SK-N-SH (cell line): ENCODE results near the gene AKR7A2. TPM values are rescaled to one million over a fixed set of nuclear protein-coding genes. Genes with fewer than 3 reads are reported as not detected.
"Not testable (repeated sequence)": the region's sequence is repeated elsewhere in the genome, so short reads cannot be mapped to it uniquely, and the experiment has no call there.

Experiments
- CTCF ChIA-PET: fragments of 300-600, 350-600 bp; formaldehyde crosslinking; extraction: SDS; loops from one replicate; lab custom pipeline; 2021; lab: Yijun Ruan, JAX
- POLR2A ChIA-PET: fragments of 350-600 bp; sonication (Branson Sonifier 250); formaldehyde crosslinking; extraction: SDS; loops from one replicate; lab custom pipeline; 2020; ENCODE audit warnings: antibody characterized with exemption, inconsistent platforms; lab: Yijun Ruan, JAX
- DNase-seq: peaks from one replicate; pipeline ENCODE4 v3.0.0; 2012
- H2AFZ ChIP-seq: fragments of 200-600 bp; sonication (generic); 2 replicates; pipeline ENCODE4 v1.8.1; 2016; ENCODE audit warnings: antibody characterized with exemption, mild to moderate bottlenecking, low read depth
- H3F3A ChIP-seq: fragments of 200-600 bp; sonication (generic); replicated peaks from 2 replicates; pipeline ENCODE3; 2016; ENCODE audit warnings: antibody characterized with exemption, mild to moderate bottlenecking; ENCODE audit not compliant: insufficient read depth
- H3K27ac ChIP-seq, 2 experiments: fragments of 200-500 bp in 1 of 2; fragments of 200-600 bp in 1 of 2; sonication (Bioruptor generic) in 1 of 2; sonication (generic), shearing (Covaris generic) in 1 of 2; 2 replicates each; pipeline versions ENCODE4 v1.5.1 to v1.6.1; 2014 to 2016; ENCODE audit warnings: low read depth in 2 of 2, inconsistent platforms in 1 of 2, low read length in 1 of 2, mild to moderate bottlenecking in 1 of 2, mixed read lengths in 1 of 2
- H3K27me3 ChIP-seq: fragments of 200-600 bp; sonication (generic), shearing (Covaris generic); 2 replicates; pipeline ENCODE4 v1.6.1; 2016; ENCODE audit warnings: mixed run types; ENCODE audit not compliant: insufficient read depth
- H3K36me3 ChIP-seq, 2 experiments: fragments of 200-500 bp in 1 of 2; fragments of 200-600 bp in 1 of 2; sonication (Bioruptor generic) in 1 of 2; sonication (generic) in 1 of 2; replicated peaks in 1 of 2; 2 replicates each; pipeline versions ENCODE3 to v1.5.1; 2014 to 2016; ENCODE audit warnings: low read length in 1 of 2, mild to moderate bottlenecking in 1 of 2; ENCODE audit not compliant: insufficient read depth in 2 of 2, control insufficient read depth in 1 of 2
- H3K4me1 ChIP-seq, 2 experiments: fragments of 200-500 bp in 1 of 2; fragments of 200-600 bp in 1 of 2; sonication (Bioruptor generic) in 1 of 2; sonication (generic), shearing (Covaris generic) in 1 of 2; 2 replicates each; pipeline versions ENCODE4 v1.5.1 to v1.6.1; 2014 to 2016; ENCODE audit warnings: low read depth in 1 of 2, low read length in 1 of 2, mixed run types in 1 of 2; ENCODE audit not compliant: insufficient read depth in 2 of 2, control insufficient read depth in 1 of 2
- H3K4me2 ChIP-seq: fragments of 200-600 bp; sonication (generic), shearing (Covaris generic); 2 replicates; pipeline ENCODE4 v1.6.1; 2017; ENCODE audit warnings: mixed run types
- H3K4me3 ChIP-seq, 2 experiments: fragments of 200-500 bp in 1 of 2; fragments of 200-600 bp in 1 of 2; sonication (Bioruptor generic) in 1 of 2; sonication (generic), shearing (Covaris generic) in 1 of 2; 2 replicates each; pipeline versions ENCODE4 v1.5.1 to v1.8.1; 2014 to 2016; ENCODE audit warnings: low read depth in 2 of 2, inconsistent platforms in 1 of 2, low read length in 1 of 2, mild to moderate bottlenecking in 1 of 2, mixed read lengths in 1 of 2, moderate library complexity in 1 of 2
- H3K79me2 ChIP-seq: fragments of 200-600 bp; sonication (generic); 2 replicates; pipeline ENCODE4 v1.8.1; 2017; ENCODE audit warnings: mild to moderate bottlenecking; ENCODE audit not compliant: insufficient read depth
- H3K9ac ChIP-seq: fragments of 200-600 bp; sonication (generic); 2 replicates; pipeline ENCODE4 v1.6.1; 2017; ENCODE audit warnings: mixed run types
- H3K9me2 ChIP-seq: fragments of 200-600 bp; sonication (generic); 2 replicates; pipeline ENCODE4 v1.6.1; 2017; ENCODE audit warnings: mixed run types
- H3K9me3 ChIP-seq: fragments of 200-600 bp; sonication (generic); 2 replicates; pipeline ENCODE4 v1.6.1; 2017; ENCODE audit warnings: mixed run types, mild to moderate bottlenecking, moderate library complexity
- H4K20me1 ChIP-seq: fragments of 200-600 bp; sonication (generic); 2 replicates; pipeline ENCODE4 v1.6.1; 2017; ENCODE audit warnings: mild to moderate bottlenecking, mixed run types; ENCODE audit not compliant: insufficient read depth
- CHD2 ChIP-seq: fragments of 150-350 bp; IDR thresholded peaks from 2 replicates; pipeline ENCODE4 v1.6.1; 2018; ENCODE audit warnings: low read length; ENCODE audit not compliant: partially characterized antibody
- CTCF ChIP-seq: fragments of 200-600 bp; sonication (generic); IDR thresholded peaks from 2 replicates; pipeline ENCODE4 v1.6.1; 2017; ENCODE audit warnings: antibody characterized with exemption, mild to moderate bottlenecking, moderate library complexity
- ELF1 ChIP-seq: IDR thresholded peaks from 2 replicates; pipeline ENCODE4 v1.4.0; 2012
- FOXJ3 ChIP-seq: sonication (generic); formaldehyde crosslinking; IDR thresholded peaks from 2 replicates; pipeline ENCODE4 v1.5.1; 2020; ENCODE audit warnings: mild to moderate bottlenecking, missing genetic modification reagents
- GABPA ChIP-seq: IDR thresholded peaks from 2 replicates; pipeline ENCODE4 v1.4.0; 2012; ENCODE audit warnings: low read depth, mild to moderate bottlenecking
- IRF3 ChIP-seq: fragments of 150-350 bp; IDR thresholded peaks from 2 replicates; pipeline ENCODE4 v1.6.1; 2016; ENCODE audit warnings: mild to moderate bottlenecking, low read depth, low read length
- JUND ChIP-seq: IDR thresholded peaks from 2 replicates; pipeline ENCODE4 v1.4.0; 2012
- MXI1 ChIP-seq: IDR thresholded peaks from 2 replicates; pipeline ENCODE4 v1.6.1; 2012; ENCODE audit warnings: mild to moderate bottlenecking, low read depth, low read length, improper control_type of control experiment
- RAD21 ChIP-seq: IDR thresholded peaks from 2 replicates; pipeline ENCODE4 v1.6.1; 2012; ENCODE audit warnings: mild to moderate bottlenecking, low read length
- RXRA ChIP-seq: IDR thresholded peaks from 2 replicates; pipeline ENCODE4 v1.4.0; 2012; ENCODE audit warnings: low read depth, mild to moderate bottlenecking, borderline replicate concordance
- SMC3 ChIP-seq: IDR thresholded peaks from 2 replicates; pipeline ENCODE4 v1.6.1; 2012; ENCODE audit warnings: low read depth, low read length, improper control_type of control experiment
- WGBS: methylation state at CpG from one replicate; pipeline ENCODE4 v1.1.6; 2017; ENCODE audit warnings: low lambda C conversion rate; 5-methylcytosine and 5-hydroxymethylcytosine counted together
- polyA plus RNA-seq, 3 experiments: library from polyadenylated mRNA; depleted of rRNA; stranded (reverse); fragments of >200 nt; gene quantifications; 2 replicates each; pipeline ENCODE4 v1.2.3, GENCODE V29; 2012

AKR7A2 gene
- polyA plus RNA-seq, 1 of the 3 experiments (the other 2 are of a cell fraction), result 40.7 TPM

- Histone ChIP-seq H3K4me1 (no peaks in the 10 kb centered on the region), H3K27ac (no peak overlapping the region), H2AFZ (no peak overlapping the region), H3K79me2 (no peaks in the 10 kb centered on the region), H3K9me3 (peaks cover 13% of the 10 kb centered on the region; the same call in 1 of the 2 replicates), H3K4me3 (no peak overlapping the region), H3K27me3 (no peaks in the 10 kb centered on the region; the same call in 1 of the 2 replicates), H3F3A (no peaks in the 10 kb centered on the region), H3K4me2 (no peak overlapping the region), H3K9me2 (no peaks in the 10 kb centered on the region), H3K36me3 (peaks cover 0 to 33% of the 10 kb centered on the region in 2 experiments), H3K9ac (no peak overlapping the region), H4K20me1 (no peaks in the 10 kb centered on the region)
- 93% methylated on average over 2 of the region's 2 CpGs for WGBS
- DNase-seq, result no peak
- CTCF ChIA-PET, result interaction anchor here (0.6 kb wide), 1 partner anchor 37 kb away, joined by 4 read pairs; the partner anchor contains the start of gene MRTO4
- POLR2A ChIA-PET, result no interaction called here
- TF ChIP-seq SMC3, result no peak
- no peak for TF ChIP-seq RXRA
- TF ChIP-seq RAD21, result no peak
- TF ChIP-seq IRF3, result no peak
- no peak for TF ChIP-seq CTCF
- no peak for TF ChIP-seq JUND
- no peak for TF ChIP-seq GABPA
- TF ChIP-seq FOXJ3 (CRISPR knock-in tag), result no peak
- TF ChIP-seq CHD2, result no peak
- no peak for TF ChIP-seq MXI1
- no peak for TF ChIP-seq ELF1
Measured at GRCh38 chr1:19289244-19289643, 22.7 kb downstream of the AKR7A2 start.

- H3K27ac ChIP-seq, H2AFZ ChIP-seq, H3K4me1 ChIP-seq, H3K9me3 ChIP-seq, POLR2A ChIA-PET, DNase-seq, H3K27me3 ChIP-seq, H4K20me1 ChIP-seq, H3K4me2 ChIP-seq, H3K9me2 ChIP-seq, H3K9ac ChIP-seq, H3F3A ChIP-seq, H3K79me2 ChIP-seq, H3K4me3 ChIP-seq: not testable (repeated sequence)
- CTCF ChIA-PET, result interaction anchor here (0.6 kb wide), 1 partner anchor 36 kb away, joined by 4 read pairs; the partner anchor contains the start of gene MRTO4
- H3K36me3 ChIP-seq, result peaks cover 0 to 32% of the 10 kb centered on the region in 2 experiments
- WGBS, result 79% methylated on average over 29 of the region's 82 CpGs
Measured at GRCh38 chr1:19288324-19289241, 23.4 kb downstream of the AKR7A2 start, which contains the start of gene AKR7A3. AKR7A3 (minus strand) TSS chr1:19288770; CDS start chr1:19288709, 61 bp downstream.
